ENCODE results near the gene IKZF1. TPM values are rescaled to one million over a fixed set of nuclear protein-coding genes. Genes with fewer than 3 reads are reported as not detected.

The IKZF1 gene
- 144 TPM for polyA plus RNA-seq (2012; ENCODE audit: insufficient read depth, insufficient read length)

GRCh38 chr7:50304129-50304910 is at the start of gene IKZF1:
Gene IKZF1, plus strand, starts transcription at chr7:50304716. Its CDS starts 14,346 bp downstream, at chr7:50319062.
- peak; percentile 39 for DNase-seq (ENCODE audit: low read depth, low spot score)
- peak within 1 kb of the TSS; percentile 88 for H3K4me3 ChIP-seq (ENCODE audit: low read length)

GRCh38 chr7:50261593-50261992 is 42.9 kb upstream of the IKZF1 start:
- no peak for DNase-seq (ENCODE audit: low read depth, low spot score)
- no peak overlapping the region for H3K4me3 ChIP-seq (ENCODE audit: low read length)

- no peak overlapping the region for H3K4me3 ChIP-seq (ENCODE audit: low read length)
- no peak for DNase-seq (ENCODE audit: low read depth, low spot score)
These were observed 42.1 kb upstream of the IKZF1 start for GRCh38 chr7:50262446-50262845.

- no peak overlapping the region for H3K4me3 ChIP-seq (ENCODE audit: low read length)
- no peak for DNase-seq (ENCODE audit: low read depth, low spot score)
These were observed 41.4 kb upstream of the IKZF1 start for GRCh38 chr7:50262916-50263690.

GRCh38 chr7:50264908-50265307 is 39.6 kb upstream of the IKZF1 start:
- no peak for DNase-seq (ENCODE audit: low read depth, low spot score)

GRCh38 chr7:50265968-50266634 is 38.4 kb upstream of the IKZF1 start:
- DNase-seq (ENCODE audit: low read depth, low spot score), result no peak
- peak overlapping the region; percentile 42 for H3K4me3 ChIP-seq (ENCODE audit: low read length)

More at GRCh38 chr7:50264908-50265307, 39.6 kb upstream of the IKZF1 start:
- H3K4me3 ChIP-seq (ENCODE audit: low read length), result no peak overlapping the region

GRCh38 chr7:50266635-50267386 is 37.7 kb upstream of the IKZF1 start:
- DNase-seq (ENCODE audit: low read depth, low spot score), result peak; percentile 98
- H3K4me3 ChIP-seq (ENCODE audit: low read length), result peak overlapping the region; percentile 42

GRCh38 chr7:50267525-50268041 is 36.9 kb upstream of the IKZF1 start:
- no peak for DNase-seq (ENCODE audit: low read depth, low spot score)
- H3K4me3 ChIP-seq (ENCODE audit: low read length), result peak overlapping the region; percentile 42

GRCh38 chr7:50268223-50268622 is 36.3 kb upstream of the IKZF1 start:
- no peak overlapping the region for H3K4me3 ChIP-seq (ENCODE audit: low read length)

GRCh38 chr7:50268990-50269389 is 35.5 kb upstream of the IKZF1 start:
- H3K4me3 ChIP-seq (ENCODE audit: low read length), result no peak overlapping the region
- DNase-seq (ENCODE audit: low read depth, low spot score), result no peak

More at GRCh38 chr7:50268223-50268622, 36.3 kb upstream of the IKZF1 start:
- DNase-seq (ENCODE audit: low read depth, low spot score), result no peak

GRCh38 chr7:50270531-50271018 is 33.9 kb upstream of the IKZF1 start:
- H3K4me3 ChIP-seq (ENCODE audit: low read length), result no peak overlapping the region
- peak; percentile 70 for DNase-seq (ENCODE audit: low read depth, low spot score)

- DNase-seq (ENCODE audit: low read depth, low spot score), result no peak
These were observed 31.7 kb upstream of the IKZF1 start for GRCh38 chr7:50272808-50273207.

GRCh38 chr7:50273301-50273700 is 31.2 kb upstream of the IKZF1 start:
- H3K4me3 ChIP-seq (ENCODE audit: low read length), result no peak overlapping the region
- no peak for DNase-seq (ENCODE audit: low read depth, low spot score)

More at GRCh38 chr7:50272808-50273207, 31.7 kb upstream of the IKZF1 start:
- no peak overlapping the region for H3K4me3 ChIP-seq (ENCODE audit: low read length)

- DNase-seq (ENCODE audit: low read depth, low spot score), result no peak
- no peak overlapping the region for H3K4me3 ChIP-seq (ENCODE audit: low read length)
These were observed 30.6 kb upstream of the IKZF1 start for GRCh38 chr7:50273870-50274269.

- DNase-seq (ENCODE audit: low read depth, low spot score), result no peak
- H3K4me3 ChIP-seq (ENCODE audit: low read length), result no peak overlapping the region
These were observed 30.2 kb upstream of the IKZF1 start for GRCh38 chr7:50274361-50274760.

GRCh38 chr7:50275430-50275829 is 29.1 kb upstream of the IKZF1 start:
- no peak for DNase-seq (ENCODE audit: low read depth, low spot score)
- H3K4me3 ChIP-seq (ENCODE audit: low read length), result no peak overlapping the region

- H3K4me3 ChIP-seq (ENCODE audit: low read length), result no peak overlapping the region
- DNase-seq (ENCODE audit: low read depth, low spot score), result no peak
These were observed 28.0 kb upstream of the IKZF1 start for GRCh38 chr7:50276483-50276882.

- no peak overlapping the region for H3K4me3 ChIP-seq (ENCODE audit: low read length)
- DNase-seq (ENCODE audit: low read depth, low spot score), result no peak
These were observed 26.4 kb upstream of the IKZF1 start for GRCh38 chr7:50278120-50278519.

Measured in Jurkat, Clone E6-1 (cell line).